ELF-1 (cell line): Measurements from ENCODE around the gene AMBN.

ENCODE experiments used
- DNase-seq: peaks from one replicate; pipeline ENCODE4 v3.0.0-alpha.2; 2016; ENCODE audit warnings: low read depth, low spot score

AMBN gene

GRCh38 chr4:70591955-70592582 lies at the start of gene AMBN:
Gene AMBN (plus strand): TSS chr4:70592256. CDS start chr4:70592359, 103 bp downstream.
- DNase-seq, result no peak

- no peak for DNase-seq
Observed at GRCh38 chr4:70544279-70544868, 47.7 kb upstream of the AMBN start.

GRCh38 chr4:70556856-70557255 lies 35.2 kb upstream of the AMBN start:
- no peak for DNase-seq

GRCh38 chr4:70559211-70559830 lies 32.7 kb upstream of the AMBN start:
- no peak for DNase-seq

DNA sequence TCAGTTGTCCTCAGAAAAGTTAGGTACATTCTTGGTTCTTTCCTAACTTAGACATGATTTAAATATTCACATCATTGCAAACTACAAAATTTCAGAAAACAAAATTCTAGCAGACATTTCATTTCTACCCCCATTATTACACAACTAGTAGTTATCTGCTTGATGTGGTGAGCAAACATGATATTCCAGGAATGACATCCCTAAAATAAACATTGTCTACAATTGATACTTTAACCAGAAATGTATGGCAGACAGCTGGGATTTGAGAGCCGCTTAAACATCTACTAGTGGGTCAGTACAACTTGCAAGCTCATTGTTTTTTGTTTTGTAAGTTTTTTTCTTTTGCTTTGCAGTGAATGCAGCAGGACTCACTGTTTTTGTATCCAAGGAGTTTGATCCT lies 32.1 kb upstream of the AMBN start:
- DNase-seq, result no peak

GRCh38 chr4:70564033-70564432 lies 28.0 kb upstream of the AMBN start:
- peak; percentile 35 for DNase-seq

DNA sequence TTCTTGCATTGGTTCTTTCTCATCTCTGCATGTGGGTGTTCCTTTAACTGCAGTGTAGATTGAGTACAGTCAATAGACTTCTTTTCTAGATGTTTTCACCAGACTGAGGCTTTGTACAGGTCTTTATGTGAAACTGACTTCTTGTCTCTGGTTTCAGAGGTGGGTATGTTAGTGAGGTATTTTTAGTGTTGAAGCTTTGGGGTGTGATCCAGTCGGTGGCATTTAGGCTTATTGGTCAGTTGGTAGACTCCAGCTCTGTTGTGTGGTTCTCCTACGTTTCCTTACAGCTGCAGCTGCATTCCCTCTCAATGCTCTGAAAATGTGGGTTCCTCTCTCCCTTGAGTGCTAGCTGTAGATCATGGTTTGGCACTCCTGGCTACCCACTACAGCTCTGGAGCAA lies 21.3 kb upstream of the AMBN start:
- no peak for DNase-seq

DNA sequence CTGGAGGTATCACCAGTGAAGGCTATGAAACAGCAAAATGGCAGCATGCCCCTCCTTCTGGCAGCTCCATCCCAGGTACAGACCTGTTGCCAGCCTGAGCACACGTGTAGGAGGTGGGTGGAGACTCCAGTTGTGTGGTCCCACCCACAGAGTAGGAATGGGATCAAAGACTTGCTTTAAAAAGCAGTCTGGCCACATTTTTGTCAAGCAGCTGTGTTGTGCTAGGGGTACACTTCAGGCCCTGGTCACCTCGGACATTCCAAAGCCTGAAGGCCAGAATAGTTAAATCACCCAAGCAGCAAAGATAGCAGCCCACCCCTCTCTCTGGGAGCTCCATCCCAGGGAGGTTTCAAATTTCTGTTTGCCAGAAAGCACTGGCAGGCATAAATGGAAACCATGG lies 20.3 kb upstream of the AMBN start:
- DNase-seq, result peak; percentile 76

DNA sequence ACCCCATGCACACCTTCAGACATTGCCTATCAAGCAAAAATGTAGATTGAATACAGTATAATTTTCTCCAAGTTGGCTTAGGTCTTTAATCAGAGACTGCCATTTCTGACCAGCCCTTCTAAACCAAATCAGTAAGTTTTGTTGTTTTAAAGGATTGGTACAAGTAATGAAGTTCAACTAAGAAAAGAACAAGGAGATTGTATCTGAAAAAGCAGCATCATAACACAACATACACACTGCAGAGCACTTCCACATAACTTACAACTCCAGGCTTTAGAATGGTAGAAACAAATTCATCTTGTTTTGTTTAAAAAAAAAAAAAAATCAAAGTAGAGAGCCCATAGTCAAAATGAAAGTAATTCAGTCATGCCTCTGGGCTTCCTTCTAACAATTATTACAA lies 16.1 kb upstream of the AMBN start:
- no peak for DNase-seq

DNA sequence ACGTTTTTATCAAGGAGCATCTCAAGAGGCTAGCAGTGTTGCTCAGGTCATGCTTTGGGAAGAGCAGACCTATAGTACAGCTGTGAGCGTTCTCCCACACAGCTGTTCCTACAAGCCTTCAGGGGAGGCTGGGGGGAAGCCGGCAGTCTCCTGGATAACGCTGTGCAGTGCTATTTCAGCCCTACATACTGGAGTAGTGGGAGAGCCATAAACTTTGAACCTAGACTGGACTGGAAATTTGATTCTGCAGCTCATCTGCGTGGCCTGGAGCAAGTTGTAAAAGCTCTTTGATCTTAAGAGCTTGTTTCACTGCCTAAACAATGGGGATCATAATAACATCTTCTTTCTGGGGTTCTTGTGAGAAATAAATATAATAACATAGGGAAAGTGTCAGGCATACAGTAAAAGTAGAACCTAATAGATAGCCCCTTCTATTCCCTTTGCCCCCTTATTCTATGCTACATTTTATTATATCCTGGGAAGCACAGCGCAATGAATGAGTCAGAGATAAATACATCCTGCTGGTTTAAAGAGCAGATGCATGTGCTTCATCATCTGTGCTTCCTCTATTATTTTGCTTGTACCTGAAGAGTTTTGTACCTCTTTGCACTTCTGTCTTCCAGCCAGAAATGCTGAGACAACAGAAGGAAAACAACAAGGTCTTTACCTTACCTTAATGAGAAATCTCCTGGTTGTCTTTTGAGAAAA lies 14.7 kb upstream of the AMBN start:
- peak; percentile 31 for DNase-seq

GRCh38 chr4:70581980-70582379 lies 10.1 kb upstream of the AMBN start:
- no peak for DNase-seq

DNA sequence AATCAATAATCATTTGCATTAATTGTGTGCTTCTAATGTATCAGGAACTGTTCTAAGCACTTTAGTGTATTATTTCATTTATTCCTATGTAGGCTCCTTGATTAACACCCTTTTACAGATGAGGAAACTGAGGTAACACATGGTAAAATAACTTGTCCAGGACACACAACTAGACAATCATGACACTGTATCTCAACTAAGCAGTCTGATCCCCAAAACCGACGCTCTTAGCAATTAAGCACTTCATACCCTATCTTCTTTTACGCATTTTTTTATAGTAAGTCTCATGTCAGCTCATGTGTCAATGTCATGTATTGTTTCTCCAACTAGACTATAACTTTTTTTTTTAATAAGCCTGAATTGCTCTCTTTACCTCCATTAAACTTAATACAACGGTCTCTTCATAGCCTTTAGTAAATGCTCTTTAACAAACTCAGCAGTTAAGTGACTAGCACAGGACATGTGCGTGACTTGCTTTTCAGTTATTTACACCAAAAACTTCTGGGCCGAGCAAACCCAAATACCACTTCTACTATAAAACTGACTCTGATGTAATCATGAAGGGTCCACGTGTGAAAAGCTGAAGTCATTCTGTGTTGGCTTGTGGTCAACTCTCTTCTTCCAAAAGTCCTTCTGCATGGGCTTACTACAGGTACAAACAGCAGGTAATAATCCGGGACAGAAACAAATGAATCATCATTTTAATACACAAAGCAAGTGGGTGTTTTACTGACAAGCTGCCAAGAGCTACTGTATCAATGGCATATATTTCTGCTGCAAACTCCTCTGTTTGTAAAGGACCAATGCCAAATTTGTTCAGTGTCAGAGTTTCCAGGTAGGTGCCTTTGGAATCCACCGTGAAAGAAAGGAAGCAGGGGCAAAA lies 7.9 kb upstream of the AMBN start:
- no peak for DNase-seq

DNA sequence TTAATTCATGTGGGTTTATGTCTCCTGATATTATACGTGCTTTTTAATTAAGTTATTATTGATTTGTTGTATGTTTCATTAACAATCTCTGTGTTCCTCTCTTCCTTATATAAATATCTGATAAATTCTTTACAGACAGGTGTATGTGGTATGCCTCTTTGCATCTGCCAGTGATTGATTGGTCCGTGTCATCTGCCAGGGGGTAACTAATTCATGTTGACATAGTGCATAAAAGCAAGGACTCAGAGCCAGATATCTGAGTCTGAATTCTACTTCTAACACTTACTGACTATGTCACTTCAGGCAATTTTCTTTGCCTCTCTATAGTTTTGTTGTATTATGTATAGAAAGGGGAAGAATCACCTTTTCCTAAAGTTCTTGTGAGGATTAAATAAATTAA lies 5.2 kb upstream of the AMBN start:
- DNase-seq, result no peak

GRCh38 chr4:70589785-70590184 lies 2.3 kb upstream of the AMBN start:
- DNase-seq, result no peak

DNA sequence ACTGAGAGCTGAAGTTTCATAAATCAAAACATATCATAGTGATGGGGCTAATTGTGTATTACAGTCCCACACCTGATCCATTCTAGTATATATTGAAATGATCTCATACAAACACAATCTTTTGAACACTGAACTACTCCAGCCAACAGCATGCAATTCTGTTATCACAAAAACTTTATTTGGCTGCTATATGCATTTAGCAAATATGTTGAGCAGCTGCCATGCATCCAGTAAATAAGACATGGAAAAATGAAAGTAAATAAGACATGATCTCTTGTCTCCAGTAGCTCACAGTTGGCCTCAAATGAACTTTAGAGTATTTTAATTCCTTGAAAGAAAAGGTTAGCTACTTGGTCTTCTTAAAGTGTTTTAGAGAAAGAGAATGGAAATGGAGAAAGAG lies 2.1 kb downstream of the AMBN start:
- DNase-seq, result no peak

- DNase-seq, result no peak
Observed at GRCh38 chr4:70600305-70600704, 8.2 kb downstream of the AMBN start.

- no peak for DNase-seq
Observed at GRCh38 chr4:70600977-70601376, 8.9 kb downstream of the AMBN start.

GRCh38 chr4:70601422-70602039 lies 9.5 kb downstream of the AMBN start:
- DNase-seq, result peak; percentile 68

GRCh38 chr4:70603856-70604255 lies 11.8 kb downstream of the AMBN start:
- no peak for DNase-seq

GRCh38 chr4:70606459-70606858 lies 14.4 kb downstream of the AMBN start:
- DNase-seq, result no peak

DNA sequence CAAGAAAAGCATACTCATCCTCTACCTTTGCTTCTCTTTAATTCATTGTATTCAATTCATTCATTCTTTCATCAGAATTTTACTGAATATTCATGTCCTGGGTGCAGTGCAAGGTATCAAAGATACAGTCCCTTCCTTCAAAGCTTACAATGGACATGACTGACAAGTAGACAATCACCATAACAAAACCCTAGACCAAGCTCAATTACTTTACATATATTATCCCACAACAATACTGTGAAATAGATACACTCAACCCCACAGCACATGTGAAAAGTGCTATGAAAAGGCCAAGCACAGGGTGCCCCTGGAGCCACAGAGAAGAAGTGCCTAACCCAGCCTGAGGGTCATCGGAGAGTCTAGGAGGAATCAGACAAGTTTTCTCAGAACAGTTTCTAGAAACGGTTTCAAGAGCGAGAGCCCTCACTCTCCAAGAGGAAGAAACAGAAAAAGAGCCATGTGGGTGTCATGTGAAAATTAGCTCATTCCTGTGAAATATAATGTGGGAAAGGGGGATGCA lies 15.3 kb downstream of the AMBN start:
- DNase-seq, result no peak
